ENCODE results near the gene NAP1L1.

DNA sequence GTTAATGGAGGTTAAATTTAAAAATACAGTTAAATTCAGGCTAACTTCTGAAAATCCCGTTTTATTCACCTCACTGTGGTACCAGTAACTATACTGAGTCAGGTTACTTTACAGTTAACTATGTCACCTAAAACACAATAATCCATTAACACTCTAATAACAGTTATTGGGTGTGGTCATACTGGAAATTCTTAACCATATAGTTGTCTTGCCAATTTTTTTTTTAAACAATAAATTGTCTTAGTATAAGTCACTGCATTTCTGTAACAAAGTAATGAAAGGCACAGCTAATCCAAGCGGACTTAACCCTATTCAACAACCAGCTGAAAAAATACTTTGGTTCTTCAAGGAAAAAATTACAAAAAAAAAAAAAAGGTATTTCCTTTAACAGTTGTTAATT, 36.7 kb downstream of the NAP1L1 start:
- TF ChIP-seq, protein P1, sequence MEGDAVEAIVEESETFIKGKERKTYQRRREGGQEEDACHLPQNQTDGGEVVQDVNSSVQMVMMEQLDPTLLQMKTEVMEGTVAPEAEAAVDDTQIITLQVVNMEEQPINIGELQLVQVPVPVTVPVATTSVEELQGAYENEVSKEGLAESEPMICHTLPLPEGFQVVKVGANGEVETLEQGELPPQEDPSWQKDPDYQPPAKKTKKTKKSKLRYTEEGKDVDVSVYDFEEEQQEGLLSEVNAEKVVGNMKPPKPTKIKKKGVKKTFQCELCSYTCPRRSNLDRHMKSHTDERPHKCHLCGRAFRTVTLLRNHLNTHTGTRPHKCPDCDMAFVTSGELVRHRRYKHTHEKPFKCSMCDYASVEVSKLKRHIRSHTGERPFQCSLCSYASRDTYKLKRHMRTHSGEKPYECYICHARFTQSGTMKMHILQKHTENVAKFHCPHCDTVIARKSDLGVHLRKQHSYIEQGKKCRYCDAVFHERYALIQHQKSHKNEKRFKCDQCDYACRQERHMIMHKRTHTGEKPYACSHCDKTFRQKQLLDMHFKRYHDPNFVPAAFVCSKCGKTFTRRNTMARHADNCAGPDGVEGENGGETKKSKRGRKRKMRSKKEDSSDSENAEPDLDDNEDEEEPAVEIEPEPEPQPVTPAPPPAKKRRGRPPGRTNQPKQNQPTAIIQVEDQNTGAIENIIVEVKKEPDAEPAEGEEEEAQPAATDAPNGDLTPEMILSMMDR (conservative IDR thresholded peaks at IDR 0.05; ENCODE audit: low read length): no peak
- no peak for TF ChIP-seq EZH2phosphoT487 (IDR thresholded peaks at IDR 0.05; ENCODE audit: borderline replicate concordance, low read depth, low read length)

All from OCI-LY7 (cell line).